Adrenal gland (tissue), 5 donors: ENCODE data around the gene ZC3H11A.

Source experiments
- CTCF ChIP-seq, 6 experiments: fragments of 450-650 bp in 4 of 6; fragments of 200-600 bp in 2 of 6; sonication (generic) in 1 of 6; IDR thresholded peaks; 1 replicate in 5 of 6; 2 replicates in 1 of 6; pipeline versions ENCODE4 v1.5.1 to v1.8.0; 2016 to 2021; ENCODE audit warnings: antibody characterized with exemption in 6 of 6, mild to moderate bottlenecking in 2 of 6, moderate library complexity in 1 of 6
- POLR2A ChIP-seq, 2 donors: fragments of 450-650 bp; IDR thresholded peaks; one replicate each; pipeline ENCODE4 v1.6.1; 2017; ENCODE audit warnings: antibody characterized with exemption in 2 of 2, mild to moderate bottlenecking in 2 of 2, moderate library complexity in 1 of 2
- donor health status: DM: no; HTN: no; CAD: no.

DNA sequence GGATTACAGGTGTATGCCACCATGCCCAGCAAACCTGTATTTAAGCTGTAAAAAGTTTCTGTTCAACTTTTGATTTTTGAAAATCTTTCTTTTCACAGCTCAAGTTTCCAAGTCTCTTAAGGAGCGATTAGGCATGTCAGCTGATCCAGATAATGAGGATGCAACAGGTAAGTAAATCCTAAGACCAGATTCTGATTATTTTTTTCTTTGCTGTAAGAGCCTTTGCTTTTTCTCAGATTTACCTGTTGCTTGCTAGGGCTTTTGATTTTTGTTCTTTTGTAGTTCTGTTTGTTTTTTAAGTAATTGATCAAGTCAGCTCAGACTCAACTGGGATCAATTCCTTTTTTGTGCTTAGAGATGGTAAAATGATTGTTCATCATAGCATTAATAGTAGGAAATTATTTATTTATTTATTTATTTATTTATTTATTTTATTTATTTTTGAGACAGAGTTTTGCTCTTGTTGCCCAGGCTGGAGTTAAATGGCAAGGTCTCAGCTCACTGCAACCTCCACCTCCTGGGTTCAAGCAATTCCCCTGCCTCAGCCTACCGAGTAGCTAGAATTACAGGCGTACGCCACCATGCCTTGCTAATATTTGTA, 44.9 kb downstream of the ZC3H11A start:
- no peak for TF ChIP-seq POLR2A (IDR thresholded peaks at IDR 0.05)
- TF ChIP-seq CTCF (IDR thresholded peaks at IDR 0.05) = no peak
